HG02759 (cell line): ENCODE results near the gene DCLK3.

Experiments
- ATAC-seq: cut with Tn5 transposase; IDR thresholded peaks from one replicate; pipeline ENCODE4 v1.9.1; 2021; ENCODE audit warnings: mild to moderate bottlenecking, moderate library complexity; ENCODE audit not compliant: unreplicated experiment

Gene DCLK3

GRCh38 chr3:36678216-36679013 is 85.9 kb downstream of the DCLK3 start:
- ATAC-seq: no peak

GRCh38 chr3:36677331-36678007 is 86.9 kb downstream of the DCLK3 start:
- ATAC-seq: peak; percentile 73

- ATAC-seq: no peak
These were observed 89.5 kb downstream of the DCLK3 start for GRCh38 chr3:36674816-36675215.

GRCh38 chr3:36669764-36670163 is 94.6 kb downstream of the DCLK3 start:
- no peak for ATAC-seq

- ATAC-seq: no peak
These were observed 98.2 kb downstream of the DCLK3 start for GRCh38 chr3:36666166-36666565.

- peak; percentile 79 for ATAC-seq
These were observed 100.6 kb downstream of the DCLK3 start for GRCh38 chr3:36663666-36664291.

GRCh38 chr3:36662626-36663025 is 101.7 kb downstream of the DCLK3 start:
- no peak for ATAC-seq
